Fibroblast of mammary gland (primary cell): ENCODE results near the gene TBX4.

ENCODE experiments used
- DNase-seq: peaks from one replicate; pipeline ENCODE4 v3.0.0-alpha.2; 2010; ENCODE audit warnings: low read depth
- H3K4me3 ChIP-seq: 2 replicates; pipeline ENCODE4 v1.5.1; 2011; ENCODE audit warnings: low read depth, mild to moderate bottlenecking, low read length, moderate library complexity; ENCODE audit not compliant: control insufficient read depth
- TF ChIP-seq, protein P1 (sequence below): conservative IDR thresholded peaks from 2 replicates; pipeline ENCODE4 v1.5.1; 2011; ENCODE audit warnings: low read depth, low read length, inconsistent platforms; ENCODE audit not compliant: control insufficient read depth, insufficient read depth

TBX4 gene

DNA sequence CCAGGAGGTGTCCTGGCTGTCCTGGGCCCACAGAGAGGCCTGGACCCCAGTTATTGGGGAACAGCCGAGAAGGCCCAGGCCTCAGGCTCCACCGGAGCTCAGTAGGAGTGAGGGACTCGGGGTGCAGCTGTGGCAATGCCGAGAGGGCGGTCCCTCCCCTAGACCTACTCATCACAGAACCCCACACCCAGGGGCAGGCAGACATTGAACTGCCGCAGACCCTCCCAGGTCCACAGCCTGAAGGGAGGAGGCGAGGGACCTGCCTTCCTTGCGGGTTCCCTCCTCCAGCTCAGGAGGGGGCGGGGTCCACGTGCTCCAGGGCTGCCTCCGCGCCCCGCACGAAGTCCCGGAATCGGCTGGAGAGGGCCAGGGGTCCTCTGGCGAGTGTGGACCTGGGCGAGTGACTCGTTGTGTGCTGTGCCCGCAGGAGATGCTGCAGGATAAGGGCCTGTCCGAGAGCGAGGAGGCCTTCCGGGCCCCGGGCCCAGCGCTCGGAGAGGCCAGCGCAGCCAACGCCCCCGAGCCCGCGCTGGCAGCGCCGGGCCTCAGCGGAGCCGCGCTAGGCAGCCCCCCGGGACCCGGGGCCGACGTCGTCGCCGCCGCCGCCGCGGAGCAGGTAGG, 3.9 kb downstream of the TBX4 start:
- TF ChIP-seq, protein P1, sequence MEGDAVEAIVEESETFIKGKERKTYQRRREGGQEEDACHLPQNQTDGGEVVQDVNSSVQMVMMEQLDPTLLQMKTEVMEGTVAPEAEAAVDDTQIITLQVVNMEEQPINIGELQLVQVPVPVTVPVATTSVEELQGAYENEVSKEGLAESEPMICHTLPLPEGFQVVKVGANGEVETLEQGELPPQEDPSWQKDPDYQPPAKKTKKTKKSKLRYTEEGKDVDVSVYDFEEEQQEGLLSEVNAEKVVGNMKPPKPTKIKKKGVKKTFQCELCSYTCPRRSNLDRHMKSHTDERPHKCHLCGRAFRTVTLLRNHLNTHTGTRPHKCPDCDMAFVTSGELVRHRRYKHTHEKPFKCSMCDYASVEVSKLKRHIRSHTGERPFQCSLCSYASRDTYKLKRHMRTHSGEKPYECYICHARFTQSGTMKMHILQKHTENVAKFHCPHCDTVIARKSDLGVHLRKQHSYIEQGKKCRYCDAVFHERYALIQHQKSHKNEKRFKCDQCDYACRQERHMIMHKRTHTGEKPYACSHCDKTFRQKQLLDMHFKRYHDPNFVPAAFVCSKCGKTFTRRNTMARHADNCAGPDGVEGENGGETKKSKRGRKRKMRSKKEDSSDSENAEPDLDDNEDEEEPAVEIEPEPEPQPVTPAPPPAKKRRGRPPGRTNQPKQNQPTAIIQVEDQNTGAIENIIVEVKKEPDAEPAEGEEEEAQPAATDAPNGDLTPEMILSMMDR = no peak
- H3K4me3 ChIP-seq = no peak overlapping the region
- DNase-seq = no peak

DNA sequence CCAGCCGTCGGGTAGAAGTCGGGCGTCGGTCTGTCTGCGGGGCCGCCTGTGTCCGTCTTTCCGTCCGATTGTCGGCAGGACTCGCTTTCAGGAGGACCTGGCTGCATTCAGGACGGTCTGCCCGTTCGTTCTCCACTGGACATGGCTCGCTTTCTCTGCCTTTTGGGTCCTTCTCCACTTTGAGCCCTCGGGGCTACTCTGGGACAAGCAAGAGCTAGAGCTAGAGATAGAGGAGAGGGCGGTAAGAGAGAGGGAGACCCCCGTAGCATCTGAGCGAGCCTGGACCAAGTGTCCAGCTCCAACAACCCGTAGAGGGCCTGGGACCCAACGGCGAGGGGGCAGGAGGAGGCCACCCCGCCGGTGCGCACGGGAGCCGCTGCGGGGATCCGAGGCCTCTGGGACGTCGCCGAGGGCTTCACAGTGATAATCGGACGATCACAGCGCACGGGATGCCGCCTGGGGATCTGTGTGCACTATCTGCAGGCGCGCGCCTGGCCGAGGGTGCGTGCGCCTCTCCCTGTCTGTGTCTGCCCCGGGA, 4.5 kb downstream of the TBX4 start:
- TF ChIP-seq, protein P1 = no peak
- no peak overlapping the region for H3K4me3 ChIP-seq
- DNase-seq = no peak

DNA sequence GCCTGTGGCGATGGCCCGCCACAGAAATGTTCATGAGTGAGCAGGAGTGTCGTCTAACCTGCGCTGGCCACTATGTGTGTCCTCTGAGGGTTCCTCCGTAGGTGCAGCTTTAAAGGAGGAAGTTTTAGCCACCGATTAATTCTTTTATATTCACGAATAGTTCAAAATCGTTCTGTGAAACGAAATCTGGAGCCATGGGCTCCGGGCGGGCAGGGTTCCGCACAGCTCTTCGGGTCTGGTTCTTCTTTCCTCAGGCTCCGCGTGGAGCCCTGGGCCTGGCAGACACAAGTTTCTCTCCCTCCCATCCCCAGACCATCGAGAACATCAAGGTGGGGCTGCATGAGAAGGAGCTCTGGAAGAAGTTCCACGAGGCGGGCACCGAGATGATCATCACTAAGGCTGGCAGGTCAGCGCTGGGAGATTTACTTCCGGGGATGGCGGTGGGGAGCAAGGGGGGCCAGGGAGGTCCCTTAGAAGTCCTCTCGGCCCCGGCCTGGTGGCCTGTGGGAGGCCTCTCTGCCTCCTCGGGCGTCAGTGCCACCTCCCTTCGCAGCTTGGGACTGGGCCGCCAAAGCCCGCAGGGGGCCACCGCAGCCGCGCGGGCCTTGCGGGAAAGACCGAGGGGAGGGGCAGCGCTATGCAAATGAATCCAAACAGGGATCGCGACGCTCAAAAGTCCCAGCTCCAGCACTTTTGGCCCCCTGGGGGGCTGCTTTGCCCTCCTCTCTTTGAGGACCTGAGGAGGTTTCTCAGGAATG, 5.2 kb downstream of the TBX4 start:
- TF ChIP-seq, protein P1 = no peak

DNA sequence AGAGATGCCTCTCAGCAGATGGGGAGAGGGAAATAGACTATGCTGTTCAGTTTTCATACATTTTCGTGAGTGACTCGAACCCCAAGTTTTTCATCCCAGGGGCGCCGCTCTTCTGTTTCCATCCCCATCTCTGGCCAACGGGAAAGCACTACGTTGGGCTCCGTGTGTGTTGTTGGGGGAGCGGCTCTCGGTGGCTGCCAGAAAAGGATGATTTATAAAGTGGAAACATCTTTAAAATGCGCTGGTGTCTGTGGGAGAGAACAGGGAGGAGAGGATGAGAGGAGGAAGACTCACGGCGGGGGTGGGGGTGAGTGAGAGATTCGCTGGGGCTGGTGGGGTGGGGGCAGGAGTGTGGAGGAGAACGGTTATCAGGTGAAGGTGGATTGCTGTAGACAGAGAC, 5.8 kb downstream of the TBX4 start:
- no peak overlapping the region for H3K4me3 ChIP-seq
- DNase-seq = no peak
- TF ChIP-seq, protein P1 = no peak

More for the DNA sequence above, 5.2 kb downstream of the TBX4 start:
- peak overlapping the region; percentile 7 for H3K4me3 ChIP-seq
- DNase-seq = no peak

DNA sequence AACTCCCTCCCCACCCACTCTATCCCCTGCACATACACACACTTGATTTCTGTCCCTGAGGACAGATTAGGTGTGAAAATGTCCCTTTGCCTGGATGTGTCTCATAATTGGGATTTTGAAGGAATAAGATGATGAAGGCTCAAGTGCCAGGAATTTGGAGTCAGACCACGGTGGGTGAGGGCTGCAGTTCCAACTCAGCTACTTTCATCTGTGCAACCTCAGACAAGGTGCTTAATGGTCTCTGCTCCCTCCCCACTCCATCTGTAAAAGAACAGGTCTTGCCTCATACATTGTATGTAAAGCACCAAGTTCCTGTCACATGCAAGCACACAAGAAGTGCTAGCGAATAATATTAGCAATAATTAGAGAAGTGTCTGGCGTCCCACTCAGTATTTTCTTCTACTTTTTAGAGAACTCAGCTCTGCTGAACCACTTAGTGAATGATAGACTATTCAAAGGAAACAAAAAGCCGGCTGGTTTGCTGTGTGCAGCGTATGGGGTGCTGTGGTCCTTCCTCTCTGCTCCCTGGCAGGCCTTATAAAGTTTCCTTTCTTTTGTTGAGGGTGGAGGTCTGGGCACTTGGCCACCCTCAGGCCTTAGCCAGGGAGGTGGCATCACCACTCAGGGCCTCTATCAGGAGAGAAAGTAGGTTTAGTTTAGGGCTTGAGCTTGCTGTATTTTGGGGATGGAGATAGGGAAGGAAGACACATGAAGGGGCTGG, 6.4 kb downstream of the TBX4 start:
- no peak overlapping the region for H3K4me3 ChIP-seq
- DNase-seq = no peak
- TF ChIP-seq, protein P1 = no peak

DNA sequence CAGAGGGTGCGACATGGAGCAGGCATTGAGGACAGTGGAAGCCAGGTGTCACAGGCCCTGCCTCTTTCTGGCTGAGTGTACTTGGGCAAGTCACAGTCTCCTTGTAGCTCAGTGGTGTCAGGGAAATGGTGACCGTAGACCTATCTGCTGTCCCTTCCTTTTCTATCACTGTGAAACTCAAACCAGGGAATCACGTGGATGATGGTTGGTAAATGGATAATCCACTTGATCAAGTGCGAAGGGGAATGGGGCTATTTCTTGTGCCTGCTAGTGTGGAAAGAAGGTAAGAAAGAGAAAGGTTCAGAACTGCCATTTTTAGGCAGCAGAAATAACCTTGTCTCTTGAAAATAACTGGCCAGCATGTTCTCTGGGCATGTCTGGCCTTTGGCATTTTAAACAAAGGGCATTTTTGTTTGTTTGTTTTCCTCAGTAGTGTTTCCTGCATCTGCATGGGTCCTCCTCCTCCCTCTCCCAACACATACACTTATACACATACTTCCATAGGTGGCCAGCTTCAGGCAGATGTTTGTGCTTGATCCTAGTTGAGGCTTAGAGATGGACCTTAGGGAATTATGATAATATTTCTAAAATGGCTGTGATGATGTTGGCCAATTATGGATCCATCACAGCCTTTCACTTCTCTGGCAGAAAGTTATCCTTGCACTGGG, 7.1 kb downstream of the TBX4 start:
- no peak overlapping the region for H3K4me3 ChIP-seq

More for the DNA sequence above, 7.1 kb downstream of the TBX4 start:
- DNase-seq = no peak
- TF ChIP-seq, protein P1 = no peak
